ENCODE results near the gene SHISAL2A. TPM values are rescaled to one million over a fixed set of nuclear protein-coding genes. Genes with fewer than 3 reads are reported as not detected.

SHISAL2A gene
- total RNA-seq, 2 donors from 2014 or later: not detected

- intact Hi-C loops (cut with DNase I): no loop called here
- no peaks in the 10 kb centered on the region for H3K36me3 ChIP-seq (replicated peaks in 1 of 2; ENCODE audit: insufficient read depth in 1 of 2, low read depth in 2 of 2)
- H3K4me3 ChIP-seq: no peak overlapping the region
- peak in 2 of 4 donors; percentile 17 to 23 for DNase-seq
- WGBS, 2 donors: 82 to 83% methylated on average over 8 of the region's 8 CpGs
- no peak overlapping the region for H3K27ac ChIP-seq
- ATAC-seq: no peak
- H3K27me3 ChIP-seq: no peaks in the 10 kb centered on the region
- TF ChIP-seq, protein P1, sequence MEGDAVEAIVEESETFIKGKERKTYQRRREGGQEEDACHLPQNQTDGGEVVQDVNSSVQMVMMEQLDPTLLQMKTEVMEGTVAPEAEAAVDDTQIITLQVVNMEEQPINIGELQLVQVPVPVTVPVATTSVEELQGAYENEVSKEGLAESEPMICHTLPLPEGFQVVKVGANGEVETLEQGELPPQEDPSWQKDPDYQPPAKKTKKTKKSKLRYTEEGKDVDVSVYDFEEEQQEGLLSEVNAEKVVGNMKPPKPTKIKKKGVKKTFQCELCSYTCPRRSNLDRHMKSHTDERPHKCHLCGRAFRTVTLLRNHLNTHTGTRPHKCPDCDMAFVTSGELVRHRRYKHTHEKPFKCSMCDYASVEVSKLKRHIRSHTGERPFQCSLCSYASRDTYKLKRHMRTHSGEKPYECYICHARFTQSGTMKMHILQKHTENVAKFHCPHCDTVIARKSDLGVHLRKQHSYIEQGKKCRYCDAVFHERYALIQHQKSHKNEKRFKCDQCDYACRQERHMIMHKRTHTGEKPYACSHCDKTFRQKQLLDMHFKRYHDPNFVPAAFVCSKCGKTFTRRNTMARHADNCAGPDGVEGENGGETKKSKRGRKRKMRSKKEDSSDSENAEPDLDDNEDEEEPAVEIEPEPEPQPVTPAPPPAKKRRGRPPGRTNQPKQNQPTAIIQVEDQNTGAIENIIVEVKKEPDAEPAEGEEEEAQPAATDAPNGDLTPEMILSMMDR (IDR thresholded peaks at IDR 0.05): no peak
- TF ChIP-seq POLR2A (IDR thresholded peaks at IDR 0.05): no peak
- H3K9me3 ChIP-seq: no peaks in the 10 kb centered on the region
- H3K4me1 ChIP-seq: peaks cover 6% of the 10 kb centered on the region
These were observed 32.3 kb downstream of the SHISAL2A start for GRCh38 chr1:52665006-52665941.

DNA sequence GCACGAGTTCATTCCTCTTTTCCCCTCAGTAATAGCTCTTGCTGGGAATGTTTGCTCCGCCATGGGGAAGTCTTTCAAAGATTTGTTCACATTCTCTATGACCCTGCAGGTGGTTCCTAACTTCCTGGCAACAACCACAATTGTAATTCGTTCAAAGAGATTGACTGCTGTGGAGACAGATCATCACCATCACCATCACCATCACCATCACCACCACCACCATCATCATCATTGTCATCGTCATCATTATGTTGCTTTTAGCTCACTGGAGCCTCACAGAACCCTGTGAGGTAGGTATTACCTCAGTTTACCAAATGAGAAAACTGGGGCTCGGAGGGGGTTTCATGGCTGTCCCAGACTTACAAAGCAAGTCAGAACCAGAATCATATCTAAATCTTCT, 34.3 kb downstream of the SHISAL2A start:
- H3K4me1 ChIP-seq: peaks cover 6% of the 10 kb centered on the region

DNA sequence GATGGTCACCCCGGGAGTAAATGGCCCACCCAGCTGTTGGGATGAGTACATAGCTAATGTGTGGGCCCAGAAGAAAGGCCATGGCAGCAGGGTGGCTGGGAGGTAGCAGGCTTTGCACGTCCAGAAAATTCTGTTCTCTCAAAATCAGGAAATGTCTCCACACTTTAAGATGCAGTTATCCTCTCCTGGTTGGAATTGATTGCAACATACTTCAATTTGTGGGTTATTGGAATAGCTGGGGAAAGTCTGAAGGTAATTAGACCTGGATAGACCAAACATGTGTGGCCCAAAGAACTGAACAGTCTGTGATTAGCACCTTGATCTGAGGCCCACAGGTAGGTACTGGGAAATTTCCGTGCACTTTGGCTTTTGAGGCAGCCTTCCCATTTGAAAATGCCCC, 35.0 kb downstream of the SHISAL2A start:
- WGBS, 2 donors: 17 to 67% methylated on average over 1 to 3 of the region's 3 CpGs
- intact Hi-C loops (cut with DNase I): no loop called here
- no peak for ATAC-seq
- H3K27ac ChIP-seq: no peak overlapping the region
- H3K27me3 ChIP-seq: no peaks in the 10 kb centered on the region
- no peak for DNase-seq
- no peaks in the 10 kb centered on the region for H3K9me3 ChIP-seq
- H3K4me3 ChIP-seq: no peak overlapping the region
- H3K4me1 ChIP-seq: peaks cover 2% of the 10 kb centered on the region
- H3K36me3 ChIP-seq (replicated peaks in 1 of 2; ENCODE audit: insufficient read depth in 1 of 2, low read depth in 2 of 2): no peaks in the 10 kb centered on the region
- TF ChIP-seq, protein P1 (IDR thresholded peaks at IDR 0.05): no peak
- TF ChIP-seq POLR2A (IDR thresholded peaks at IDR 0.05): no peak

More for the DNA sequence above, 34.3 kb downstream of the SHISAL2A start:
- Histone ChIP-seq H3K27ac (no peak overlapping the region), H3K27me3 (no peaks in the 10 kb centered on the region), H3K9me3 (no peaks in the 10 kb centered on the region), H3K4me3 (no peak overlapping the region), H3K36me3 (replicated peaks in 1 of 2; ENCODE audit: insufficient read depth in 1 of 2, low read depth in 2 of 2) (no peaks in the 10 kb centered on the region)
- ATAC-seq (no peak), DNase-seq (no peak)
- TF ChIP-seq, protein P1 (IDR thresholded peaks at IDR 0.05): no peak
- no peak for TF ChIP-seq POLR2A (IDR thresholded peaks at IDR 0.05)
- 69 to 71% methylated on average over 5 of the region's 5 CpGs for WGBS, 2 donors
- intact Hi-C loops (cut with DNase I): no loop called here

- WGBS, 2 donors: 87 to 89% methylated on average over 2 of the region's 2 CpGs
These were observed 35.7 kb downstream of the SHISAL2A start for GRCh38 chr1:52668711-52669110.

More at GRCh38 chr1:52668711-52669110, 35.7 kb downstream of the SHISAL2A start:
- Histone ChIP-seq H3K27me3 (no peaks in the 10 kb centered on the region), H3K27ac (no peak overlapping the region), H3K4me1 (no peaks in the 10 kb centered on the region), H3K9me3 (no peaks in the 10 kb centered on the region), H3K4me3 (no peak overlapping the region), H3K36me3 (replicated peaks in 1 of 2; ENCODE audit: insufficient read depth in 1 of 2, low read depth in 2 of 2) (no peaks in the 10 kb centered on the region)
- DNase-seq: no peak
- no peak for ATAC-seq
- intact Hi-C loops (cut with DNase I): no loop called here
- TF ChIP-seq, protein P1 (IDR thresholded peaks at IDR 0.05): no peak
- no peak for TF ChIP-seq POLR2A (IDR thresholded peaks at IDR 0.05)
